ENCODE results near the gene LDHD.

LDHD gene

GRCh38 chr16:75143941-75144340, 27.4 kb upstream of the LDHD start:
- Histone ChIP-seq H3K4me2 (ENCODE audit: low read length) (no peak overlapping the region), H3K9me3 (ENCODE audit: control insufficient read depth, insufficient read depth, low read length) (no peaks in the 10 kb centered on the region), H3K4me3 (ENCODE audit: low read length) (no peak overlapping the region), H3F3A (ENCODE audit: control insufficient read depth, insufficient read depth) (no peaks in the 10 kb centered on the region), H3K36me3 (ENCODE audit: control insufficient read depth, low read length) (no peaks in the 10 kb centered on the region), H3K4me1 (ENCODE audit: control insufficient read depth, low read length) (peaks cover 5% of the 10 kb centered on the region), H3K27ac (ENCODE audit: low read depth, low read length) (no peak overlapping the region), H3K9me2 (replicated peaks; ENCODE audit: control insufficient read depth, low read length) (no peaks in the 10 kb centered on the region), H3K79me2 (ENCODE audit: control insufficient read depth, low read length) (peaks cover 4% of the 10 kb centered on the region), H3K27me3 (ENCODE audit: control insufficient read depth, low read length) (no peaks in the 10 kb centered on the region), H4K20me1 (ENCODE audit: control insufficient read depth, insufficient read depth, low read depth, low read length) (no peaks in the 10 kb centered on the region)
- TF ChIP-seq EZH2phosphoT487 (IDR thresholded peaks at IDR 0.05; ENCODE audit: borderline replicate concordance, low read length) (no peak), CTCF (IDR thresholded peaks at IDR 0.05; ENCODE audit: low read depth, low read length, poor library complexity, severe bottlenecking) (no peak)

- H3K79me2 ChIP-seq (ENCODE audit: control insufficient read depth, low read length) = no peaks in the 10 kb centered on the region
- no peaks in the 10 kb centered on the region for H3K9me3 ChIP-seq (ENCODE audit: control insufficient read depth, insufficient read depth, low read length)
- no peaks in the 10 kb centered on the region for H3K27me3 ChIP-seq (ENCODE audit: control insufficient read depth, low read length)
- no peaks in the 10 kb centered on the region for H3F3A ChIP-seq (ENCODE audit: control insufficient read depth, insufficient read depth)
- TF ChIP-seq EZH2phosphoT487 (IDR thresholded peaks at IDR 0.05; ENCODE audit: borderline replicate concordance, low read length) (no peak), CTCF (IDR thresholded peaks at IDR 0.05; ENCODE audit: low read depth, low read length, poor library complexity, severe bottlenecking) (no peak)
- H3K27ac ChIP-seq (ENCODE audit: low read depth, low read length) = no peak overlapping the region
- no peaks in the 10 kb centered on the region for H3K36me3 ChIP-seq (ENCODE audit: control insufficient read depth, low read length)
- no peaks in the 10 kb centered on the region for H4K20me1 ChIP-seq (ENCODE audit: control insufficient read depth, insufficient read depth, low read depth, low read length)
- no peak overlapping the region for H3K4me2 ChIP-seq (ENCODE audit: low read length)
- H3K4me3 ChIP-seq (ENCODE audit: low read length) = no peak overlapping the region
- H3K4me1 ChIP-seq (ENCODE audit: control insufficient read depth, low read length) = no peaks in the 10 kb centered on the region
- no peaks in the 10 kb centered on the region for H3K9me2 ChIP-seq (replicated peaks; ENCODE audit: control insufficient read depth, low read length)
Observed at GRCh38 chr16:75139498-75139897, 22.9 kb upstream of the LDHD start.

- H3K79me2 ChIP-seq (ENCODE audit: control insufficient read depth, low read length) = no peaks in the 10 kb centered on the region
- H3K4me2 ChIP-seq (ENCODE audit: low read length) = no peak overlapping the region
- H3K9me3 ChIP-seq (ENCODE audit: control insufficient read depth, insufficient read depth, low read length) = no peaks in the 10 kb centered on the region
- no peak for TF ChIP-seq CTCF (IDR thresholded peaks at IDR 0.05; ENCODE audit: low read depth, low read length, poor library complexity, severe bottlenecking)
- no peak for TF ChIP-seq EZH2phosphoT487 (IDR thresholded peaks at IDR 0.05; ENCODE audit: borderline replicate concordance, low read length)
- H3K27me3 ChIP-seq (ENCODE audit: control insufficient read depth, low read length) = no peaks in the 10 kb centered on the region
- H3K4me3 ChIP-seq (ENCODE audit: low read length) = no peak overlapping the region
- H3K9me2 ChIP-seq (replicated peaks; ENCODE audit: control insufficient read depth, low read length) = no peaks in the 10 kb centered on the region
- no peaks in the 10 kb centered on the region for H3K4me1 ChIP-seq (ENCODE audit: control insufficient read depth, low read length)
- no peak overlapping the region for H3K27ac ChIP-seq (ENCODE audit: low read depth, low read length)
- H3F3A ChIP-seq (ENCODE audit: control insufficient read depth, insufficient read depth) = no peaks in the 10 kb centered on the region
- H4K20me1 ChIP-seq (ENCODE audit: control insufficient read depth, insufficient read depth, low read depth, low read length) = no peaks in the 10 kb centered on the region
- H3K36me3 ChIP-seq (ENCODE audit: control insufficient read depth, low read length) = no peaks in the 10 kb centered on the region
Observed at GRCh38 chr16:75138636-75139035, 22.1 kb upstream of the LDHD start.

- no peak overlapping the region for H3K4me3 ChIP-seq (ENCODE audit: low read length)
- no peaks in the 10 kb centered on the region for H3K9me2 ChIP-seq (replicated peaks; ENCODE audit: control insufficient read depth, low read length)
- H3K79me2 ChIP-seq (ENCODE audit: control insufficient read depth, low read length) = no peaks in the 10 kb centered on the region
- H3F3A ChIP-seq (ENCODE audit: control insufficient read depth, insufficient read depth) = no peaks in the 10 kb centered on the region
- H3K9me3 ChIP-seq (ENCODE audit: control insufficient read depth, insufficient read depth, low read length) = no peaks in the 10 kb centered on the region
- no peaks in the 10 kb centered on the region for H4K20me1 ChIP-seq (ENCODE audit: control insufficient read depth, insufficient read depth, low read depth, low read length)
- no peak overlapping the region for H3K27ac ChIP-seq (ENCODE audit: low read depth, low read length)
- H3K36me3 ChIP-seq (ENCODE audit: control insufficient read depth, low read length) = no peaks in the 10 kb centered on the region
- no peaks in the 10 kb centered on the region for H3K27me3 ChIP-seq (ENCODE audit: control insufficient read depth, low read length)
- no peaks in the 10 kb centered on the region for H3K4me1 ChIP-seq (ENCODE audit: control insufficient read depth, low read length)
- no peak for TF ChIP-seq EZH2phosphoT487 (IDR thresholded peaks at IDR 0.05; ENCODE audit: borderline replicate concordance, low read length)
- no peak for TF ChIP-seq CTCF (IDR thresholded peaks at IDR 0.05; ENCODE audit: low read depth, low read length, poor library complexity, severe bottlenecking)
- no peak overlapping the region for H3K4me2 ChIP-seq (ENCODE audit: low read length)
Observed at GRCh38 chr16:75138233-75138632, 21.7 kb upstream of the LDHD start.
